ENCODE data around the gene TSPAN10. TPM values are rescaled to one million over a fixed set of nuclear protein-coding genes. Genes with fewer than 3 reads are reported as not detected.

Gene TSPAN10
- polyA plus RNA-seq (2011; rRNA removed) (0.92 and 0.98 TPM in 2 replicates), polyA minus RNA-seq (2011; rRNA and poly(A)+ RNA removed) (1.2 and 1.3 TPM in 2 replicates)

- Histone ChIP-seq H3K27me3 (ENCODE audit: control insufficient read depth, insufficient read depth, low read length) (no peaks in the 10 kb centered on the region), H3K4me3 (ENCODE audit: low read depth, low read length) (peak within 1 kb of the TSS; percentile 96), H3K9me3 (ENCODE audit: control insufficient read depth, insufficient read depth, low read length) (no peaks in the 10 kb centered on the region), H3K27ac (ENCODE audit: low read depth, low read length) (peak within 1 kb of the TSS; percentile 89)
- ChIA-PET POLR2A (interaction anchor here (0.6 to 1.4 kb wide), 3 partner anchors 21 to 47 kb away, joined by 3 to 8 read pairs (median 4); partner anchors contain the start of genes ARL16 and HGS), CTCF (no interaction called here)
- TF ChIP-seq CTCF (IDR thresholded peaks at IDR 0.05; ENCODE audit: low read depth, low read length): no peak
- DNase-seq (ENCODE audit: low read depth, low spot score): peak; percentile 63
Measured at GRCh38 chr17:81636505-81637288, at the start of gene TSPAN10, which contains the start of gene NPLOC4. TSPAN10 (plus strand) TSS chr17:81637196; CDS start chr17:81642413, 5,217 bp downstream. NPLOC4 (minus strand) TSS chr17:81637112; CDS start chr17:81636930, 182 bp downstream.

GRCh38 chr17:81589612-81590011 is 47.4 kb upstream of the TSPAN10 start:
- Histone ChIP-seq H3K27ac (ENCODE audit: low read depth, low read length) (no peak overlapping the region), H3K4me3 (ENCODE audit: low read depth, low read length) (no peak overlapping the region), H3K9me3 (ENCODE audit: control insufficient read depth, insufficient read depth, low read length) (no peaks in the 10 kb centered on the region), H3K27me3 (ENCODE audit: control insufficient read depth, insufficient read depth, low read length) (no peaks in the 10 kb centered on the region)
- CTCF ChIA-PET: interaction anchor here (1.0 kb wide), 1 partner anchor 12 kb away, joined by 5 read pairs; no protein-coding TSS in a partner anchor
- TF ChIP-seq CTCF (IDR thresholded peaks at IDR 0.05; ENCODE audit: low read depth, low read length): no peak
- POLR2A ChIA-PET: no interaction called here
- no peak for DNase-seq (ENCODE audit: low read depth, low spot score)

GRCh38 chr17:81590121-81590520 is 46.9 kb upstream of the TSPAN10 start:
- no peaks in the 10 kb centered on the region for H3K27me3 ChIP-seq (ENCODE audit: control insufficient read depth, insufficient read depth, low read length)
- no peak overlapping the region for H3K27ac ChIP-seq (ENCODE audit: low read depth, low read length)
- CTCF ChIA-PET: interaction anchor here (1.0 to 3.5 kb wide), 2 partner anchors 11 kb away, joined by 5 to 14 read pairs; no protein-coding TSS in a partner anchor
- DNase-seq (ENCODE audit: low read depth, low spot score): no peak
- POLR2A ChIA-PET: no interaction called here
- H3K9me3 ChIP-seq (ENCODE audit: control insufficient read depth, insufficient read depth, low read length): no peaks in the 10 kb centered on the region
- TF ChIP-seq CTCF (IDR thresholded peaks at IDR 0.05; ENCODE audit: low read depth, low read length): no peak
- no peak overlapping the region for H3K4me3 ChIP-seq (ENCODE audit: low read depth, low read length)

GRCh38 chr17:81591971-81592370 is 45.0 kb upstream of the TSPAN10 start:
- no peak overlapping the region for H3K4me3 ChIP-seq (ENCODE audit: low read depth, low read length)
- no peak for TF ChIP-seq CTCF (IDR thresholded peaks at IDR 0.05; ENCODE audit: low read depth, low read length)
- CTCF ChIA-PET: interaction anchor here (3.5 kb wide), 1 partner anchor 9 kb away, joined by 14 read pairs; no protein-coding TSS in a partner anchor
- no peaks in the 10 kb centered on the region for H3K27me3 ChIP-seq (ENCODE audit: control insufficient read depth, insufficient read depth, low read length)
- POLR2A ChIA-PET: no interaction called here
- no peak for DNase-seq (ENCODE audit: low read depth, low spot score)
- no peak overlapping the region for H3K27ac ChIP-seq (ENCODE audit: low read depth, low read length)
- no peaks in the 10 kb centered on the region for H3K9me3 ChIP-seq (ENCODE audit: control insufficient read depth, insufficient read depth, low read length)

Measured in AG04450 (cell line).